HL-60 (cell line): ENCODE measurements around the gene SEMA7A.
A peak's percentile ranks its signal among the peaks of the same experiment; 100 is the strongest.

Source experiments
- DNase-seq, 2 experiments: peaks; one replicate each; pipeline ENCODE4 v3.0.0-alpha.2; 2010 to 2020; ENCODE audit warnings: low read depth in 1 of 2, low spot score in 1 of 2
- H3K27ac ChIP-seq: fragments of 250-450 bp; sonication (Bioruptor Pico); replicated peaks from 2 replicates; pipeline ENCODE4 v1.5.1; 2020; ENCODE audit warnings: mild to moderate bottlenecking, moderate library complexity
- H3K27me3 ChIP-seq: fragments of 250-450 bp; sonication (Bioruptor Pico); 2 replicates; pipeline ENCODE4 v1.5.1; 2021; ENCODE audit warnings: mild to moderate bottlenecking, moderate library complexity; ENCODE audit not compliant: insufficient read depth, poor library complexity, severe bottlenecking
- H3K4me3 ChIP-seq: replicated peaks from 2 replicates; pipeline ENCODE4 v1.5.1; 2011; ENCODE audit warnings: mild to moderate bottlenecking, control low read depth, low read length; ENCODE audit not compliant: insufficient read depth
- GABPA ChIP-seq: IDR thresholded peaks from 2 replicates; pipeline ENCODE4 v1.6.1; 2012; ENCODE audit warnings: low read depth
- POLR2AphosphoS5 ChIP-seq: IDR thresholded peaks from 2 replicates; pipeline ENCODE4 v1.6.1; 2012; ENCODE audit warnings: low read depth
- SPI1 ChIP-seq: IDR thresholded peaks from 2 replicates; pipeline ENCODE4 v1.6.1; 2012; ENCODE audit warnings: low read depth, mild to moderate bottlenecking, borderline replicate concordance
- TF ChIP-seq, protein P1 (sequence below): IDR thresholded peaks from one replicate; pipeline ENCODE4 v1.5.1; 2011; ENCODE audit warnings: low read length, control low read depth, inconsistent platforms; ENCODE audit not compliant: insufficient read depth
- TF ChIP-seq, protein P2 (sequence below): IDR thresholded peaks from 2 replicates; pipeline ENCODE4 v1.6.1; 2012; ENCODE audit warnings: low read depth; ENCODE audit not compliant: insufficient replicate concordance

The SEMA7A gene

DNA sequence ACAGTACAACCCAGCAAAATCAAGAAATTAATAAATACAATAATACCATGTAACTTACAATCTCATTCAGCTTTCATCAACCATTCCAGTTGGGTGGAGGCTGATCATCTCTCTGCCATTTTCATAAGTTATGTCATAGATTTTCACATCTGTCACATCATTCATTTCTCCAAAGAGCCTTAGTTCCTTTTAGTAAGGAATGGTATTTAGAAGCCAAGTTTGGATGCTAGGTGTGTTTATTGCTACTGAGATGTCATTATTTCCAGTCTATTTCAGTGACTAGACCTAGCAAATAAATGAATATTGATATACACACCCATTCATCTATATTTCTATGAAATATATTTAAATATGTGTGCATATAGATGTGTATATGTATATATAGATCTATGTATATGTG, 29.9 kb upstream of the SEMA7A start:
- Histone ChIP-seq H3K27me3 (no peaks in the 10 kb centered on the region), H3K27ac (no peak overlapping the region)

DNA sequence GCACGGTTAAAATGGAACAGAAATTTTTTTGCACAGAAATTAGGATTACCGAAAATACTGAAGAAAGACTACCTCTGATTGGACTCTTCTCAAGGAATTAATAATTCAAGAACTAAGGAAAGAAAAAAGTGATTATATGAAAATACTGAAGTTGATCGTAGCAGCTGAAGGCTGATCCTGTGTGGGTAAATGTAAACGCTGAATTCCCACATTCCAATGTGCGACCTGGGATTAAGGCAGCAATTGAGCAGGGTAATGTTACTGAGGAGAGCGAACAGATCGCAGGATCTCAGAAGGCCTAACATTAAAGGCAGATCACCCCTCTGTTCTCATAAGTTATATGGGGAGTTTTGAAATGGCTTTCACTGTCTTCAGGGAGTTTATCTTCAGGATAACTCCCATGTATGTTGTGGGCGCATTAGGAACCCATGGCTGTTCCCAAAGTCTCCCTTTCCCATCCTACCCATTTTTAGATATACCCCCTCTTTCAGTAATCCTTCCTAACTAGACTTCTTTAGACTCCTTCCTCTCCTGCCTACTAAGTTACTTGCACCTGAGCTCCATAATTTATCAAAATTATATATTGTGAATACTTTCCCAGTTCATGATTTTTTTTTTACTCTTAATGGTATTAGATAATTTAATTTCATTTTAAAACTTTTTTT, 28.2 kb upstream of the SEMA7A start:
- TF ChIP-seq POLR2AphosphoS5 (no peak), SPI1 (no peak), GABPA (no peak)
- TF ChIP-seq, protein P1, sequence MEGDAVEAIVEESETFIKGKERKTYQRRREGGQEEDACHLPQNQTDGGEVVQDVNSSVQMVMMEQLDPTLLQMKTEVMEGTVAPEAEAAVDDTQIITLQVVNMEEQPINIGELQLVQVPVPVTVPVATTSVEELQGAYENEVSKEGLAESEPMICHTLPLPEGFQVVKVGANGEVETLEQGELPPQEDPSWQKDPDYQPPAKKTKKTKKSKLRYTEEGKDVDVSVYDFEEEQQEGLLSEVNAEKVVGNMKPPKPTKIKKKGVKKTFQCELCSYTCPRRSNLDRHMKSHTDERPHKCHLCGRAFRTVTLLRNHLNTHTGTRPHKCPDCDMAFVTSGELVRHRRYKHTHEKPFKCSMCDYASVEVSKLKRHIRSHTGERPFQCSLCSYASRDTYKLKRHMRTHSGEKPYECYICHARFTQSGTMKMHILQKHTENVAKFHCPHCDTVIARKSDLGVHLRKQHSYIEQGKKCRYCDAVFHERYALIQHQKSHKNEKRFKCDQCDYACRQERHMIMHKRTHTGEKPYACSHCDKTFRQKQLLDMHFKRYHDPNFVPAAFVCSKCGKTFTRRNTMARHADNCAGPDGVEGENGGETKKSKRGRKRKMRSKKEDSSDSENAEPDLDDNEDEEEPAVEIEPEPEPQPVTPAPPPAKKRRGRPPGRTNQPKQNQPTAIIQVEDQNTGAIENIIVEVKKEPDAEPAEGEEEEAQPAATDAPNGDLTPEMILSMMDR: no peak
- TF ChIP-seq, protein P2, sequence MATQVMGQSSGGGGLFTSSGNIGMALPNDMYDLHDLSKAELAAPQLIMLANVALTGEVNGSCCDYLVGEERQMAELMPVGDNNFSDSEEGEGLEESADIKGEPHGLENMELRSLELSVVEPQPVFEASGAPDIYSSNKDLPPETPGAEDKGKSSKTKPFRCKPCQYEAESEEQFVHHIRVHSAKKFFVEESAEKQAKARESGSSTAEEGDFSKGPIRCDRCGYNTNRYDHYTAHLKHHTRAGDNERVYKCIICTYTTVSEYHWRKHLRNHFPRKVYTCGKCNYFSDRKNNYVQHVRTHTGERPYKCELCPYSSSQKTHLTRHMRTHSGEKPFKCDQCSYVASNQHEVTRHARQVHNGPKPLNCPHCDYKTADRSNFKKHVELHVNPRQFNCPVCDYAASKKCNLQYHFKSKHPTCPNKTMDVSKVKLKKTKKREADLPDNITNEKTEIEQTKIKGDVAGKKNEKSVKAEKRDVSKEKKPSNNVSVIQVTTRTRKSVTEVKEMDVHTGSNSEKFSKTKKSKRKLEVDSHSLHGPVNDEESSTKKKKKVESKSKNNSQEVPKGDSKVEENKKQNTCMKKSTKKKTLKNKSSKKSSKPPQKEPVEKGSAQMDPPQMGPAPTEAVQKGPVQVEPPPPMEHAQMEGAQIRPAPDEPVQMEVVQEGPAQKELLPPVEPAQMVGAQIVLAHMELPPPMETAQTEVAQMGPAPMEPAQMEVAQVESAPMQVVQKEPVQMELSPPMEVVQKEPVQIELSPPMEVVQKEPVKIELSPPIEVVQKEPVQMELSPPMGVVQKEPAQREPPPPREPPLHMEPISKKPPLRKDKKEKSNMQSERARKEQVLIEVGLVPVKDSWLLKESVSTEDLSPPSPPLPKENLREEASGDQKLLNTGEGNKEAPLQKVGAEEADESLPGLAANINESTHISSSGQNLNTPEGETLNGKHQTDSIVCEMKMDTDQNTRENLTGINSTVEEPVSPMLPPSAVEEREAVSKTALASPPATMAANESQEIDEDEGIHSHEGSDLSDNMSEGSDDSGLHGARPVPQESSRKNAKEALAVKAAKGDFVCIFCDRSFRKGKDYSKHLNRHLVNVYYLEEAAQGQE: no peak
- Histone ChIP-seq H3K27me3 (no peaks in the 10 kb centered on the region), H3K4me3 (peak overlapping the region; percentile 91), H3K27ac (peak overlapping the region; percentile 77)
- DNase-seq: no peak

More for the DNA sequence above, 29.9 kb upstream of the SEMA7A start:
- no peak overlapping the region for H3K4me3 ChIP-seq
- DNase-seq: no peak
- TF ChIP-seq, protein P2: no peak
- TF ChIP-seq GABPA (no peak), POLR2AphosphoS5 (no peak), SPI1 (no peak)
- TF ChIP-seq, protein P1: no peak

DNA sequence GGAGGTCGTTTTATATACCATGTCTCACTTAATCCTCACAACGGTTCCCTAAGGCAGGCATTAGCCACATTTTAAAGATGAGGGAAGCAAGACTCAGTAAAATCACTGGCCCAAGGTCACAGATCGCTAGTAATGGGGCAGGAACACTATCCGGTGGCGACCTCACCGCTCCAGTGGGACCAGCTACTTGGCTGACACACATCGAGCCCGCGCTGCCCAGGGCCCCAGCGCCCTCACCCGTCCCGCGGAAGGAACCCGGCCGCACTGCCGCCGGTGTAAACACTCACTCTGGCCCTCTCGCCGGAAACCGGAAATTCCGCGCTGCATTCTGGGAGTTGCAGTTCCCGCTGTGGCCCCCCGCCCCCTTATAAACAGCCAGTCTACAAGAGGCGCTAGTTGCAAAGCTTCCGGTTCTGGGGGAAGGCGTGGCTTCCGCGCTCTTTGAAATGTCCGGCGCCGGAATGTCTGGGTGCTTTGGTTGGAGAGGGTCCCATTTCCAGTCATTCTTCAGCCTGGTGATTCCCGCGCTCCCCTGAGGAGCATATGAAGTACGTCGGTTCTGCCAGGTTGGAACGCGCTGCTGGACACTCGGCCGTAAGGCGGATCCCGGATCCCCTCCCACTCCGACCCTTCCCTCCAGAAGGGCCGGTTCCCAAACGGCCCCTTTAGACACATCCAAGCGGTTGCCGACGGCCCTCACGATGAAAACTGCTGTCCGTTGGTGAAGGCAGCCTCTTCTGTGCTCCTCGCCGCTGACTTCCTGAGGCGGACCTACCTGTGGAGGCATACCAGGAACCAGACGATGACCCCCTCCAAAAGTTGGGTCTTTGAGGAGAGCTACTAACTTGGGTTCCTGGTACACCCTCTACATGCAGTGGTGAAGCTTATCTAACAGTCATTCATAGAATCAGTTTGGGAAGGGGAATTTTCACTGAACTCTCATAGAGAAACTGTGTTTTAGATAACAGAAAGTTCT, 27.4 kb upstream of the SEMA7A start, which contains the start of gene UBL7:
Gene UBL7, minus strand, starts transcription at position 290 of the 976 bp plus-strand sequence. CDS start 2,293 bp downstream, outside the sequence.
- H3K4me3 ChIP-seq: peak within 1 kb of the TSS; percentile 91
- H3K27ac ChIP-seq: peak within 1 kb of the TSS; percentile 77
- TF ChIP-seq GABPA (peak; percentile 96), SPI1 (peak; percentile 53; the same call in 1 of the 2 replicates), POLR2AphosphoS5 (peak; percentile 86)
- TF ChIP-seq, protein P1: no peak
- TF ChIP-seq, protein P2: peak; percentile 40
- no peaks in the 10 kb centered on the region for H3K27me3 ChIP-seq
- DNase-seq: peak; percentile 92 to 99
